OCI-LY7 (cell line): ENCODE measurements around the gene LIMD2.

Experiments used
- CTCF ChIP-seq: fragments of 200-600 bp; sonication (generic); conservative IDR thresholded peaks from 2 replicates; pipeline ENCODE4 v1.5.1; 2014; ENCODE audit warnings: mild to moderate bottlenecking, antibody characterized with exemption, low read length, moderate library complexity, mixed read lengths
- EZH2phosphoT487 ChIP-seq: fragments of 200-600 bp; sonication (generic); IDR thresholded peaks from 2 replicates; pipeline ENCODE4 v1.6.1; 2018; ENCODE audit warnings: low read depth, borderline replicate concordance, mild to moderate bottlenecking, mixed run types, antibody characterized with exemption, low read length, moderate library complexity, mixed read lengths

DNA sequence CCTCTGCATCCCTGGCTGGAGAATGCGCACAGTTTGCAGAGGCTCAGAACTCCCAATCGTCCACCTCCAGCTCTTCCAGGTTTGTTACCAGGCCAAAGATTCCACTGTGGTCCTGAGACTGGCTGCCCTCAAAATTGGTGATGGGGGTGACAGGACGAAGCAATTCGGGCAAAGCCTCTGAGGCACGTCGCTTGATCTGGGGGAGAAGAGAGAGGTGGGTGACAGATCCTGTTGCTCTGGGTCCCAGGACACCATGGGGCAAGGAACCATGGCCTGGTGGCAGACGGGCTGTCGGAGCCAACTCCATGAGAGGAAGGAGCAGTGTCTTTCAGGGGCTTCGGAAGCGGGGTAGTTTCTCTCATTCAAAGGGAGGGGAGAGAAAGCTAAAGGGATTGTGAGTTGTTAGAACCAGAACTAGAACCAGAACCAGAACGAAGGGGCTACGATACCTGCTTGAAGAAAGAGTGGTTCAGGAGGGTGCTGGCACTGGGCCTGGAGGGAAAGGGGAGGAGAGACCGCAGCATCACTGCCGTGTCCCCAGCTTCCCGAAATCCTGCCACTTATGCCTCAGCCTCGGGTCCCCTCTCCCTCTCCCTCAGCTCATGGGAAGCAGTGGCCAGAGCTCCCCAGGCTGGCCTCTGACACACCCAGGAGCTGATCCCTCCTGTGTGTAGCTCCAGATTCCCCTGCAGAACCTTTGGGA, 3.8 kb upstream of the LIMD2 start:
- TF ChIP-seq CTCF (no peak), EZH2phosphoT487 (no peak)
